Stimulated activated CD4-positive, alpha-beta T cell treated with anti-CD3 and anti-CD28 coated beads, Interleukin-1b, Interleukin-23, amount 100 ng/mL, for 4 hours (primary cell): Measurements from ENCODE around the gene CCDC24.

Experiments
- DNase-seq, 2 donors: peaks; one replicate each; pipeline ENCODE4 v3.0.0-alpha.2; 2020; ENCODE audit warnings: low read depth in 2 of 2

The CCDC24 gene

GRCh38 chr1:43991476-43992231 lies at the start of gene CCDC24:
Gene CCDC24, plus strand, starts transcription at chr1:43991599. Its CDS starts 280 bp downstream, at chr1:43991879.
- peak; percentile 57 to 74 for DNase-seq

- DNase-seq = no peak
These were observed 49.0 kb upstream of the CCDC24 start for GRCh38 chr1:43942411-43942810.

DNA sequence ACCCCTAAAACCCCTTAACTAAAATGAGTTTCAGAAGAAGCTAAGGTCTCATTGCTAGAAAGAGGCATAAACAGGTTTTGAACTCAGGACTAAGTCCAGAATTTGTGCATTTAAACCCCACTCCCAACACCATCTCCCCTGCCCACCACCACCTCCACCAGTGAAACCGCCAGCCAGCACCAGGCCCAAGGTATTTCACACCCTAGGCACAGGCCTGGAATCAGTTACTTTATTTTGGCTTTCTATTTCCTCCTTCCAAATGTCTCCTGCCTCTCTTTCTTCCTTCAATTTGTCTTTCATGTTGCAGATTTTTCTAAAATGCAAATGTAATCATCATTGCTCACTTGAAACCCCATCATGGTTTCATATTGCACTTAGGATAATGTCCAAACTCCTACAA lies 46.5 kb upstream of the CCDC24 start:
- no peak for DNase-seq

GRCh38 chr1:43945674-43946235 lies 45.6 kb upstream of the CCDC24 start:
- no peak for DNase-seq

- DNase-seq = peak; percentile 92
These were observed 45.0 kb upstream of the CCDC24 start, which contains the start of gene IPO13 for GRCh38 chr1:43946236-43947060. Gene IPO13, plus strand, starts transcription at chr1:43946950. Its CDS starts 651 bp downstream, at chr1:43947601.

- DNase-seq = no peak
These were observed 44.1 kb upstream of the CCDC24 start for GRCh38 chr1:43947061-43947873.

GRCh38 chr1:43947874-43948437 lies 43.4 kb upstream of the CCDC24 start:
- no peak for DNase-seq

GRCh38 chr1:43949678-43950077 lies 41.7 kb upstream of the CCDC24 start:
- DNase-seq = no peak

DNA sequence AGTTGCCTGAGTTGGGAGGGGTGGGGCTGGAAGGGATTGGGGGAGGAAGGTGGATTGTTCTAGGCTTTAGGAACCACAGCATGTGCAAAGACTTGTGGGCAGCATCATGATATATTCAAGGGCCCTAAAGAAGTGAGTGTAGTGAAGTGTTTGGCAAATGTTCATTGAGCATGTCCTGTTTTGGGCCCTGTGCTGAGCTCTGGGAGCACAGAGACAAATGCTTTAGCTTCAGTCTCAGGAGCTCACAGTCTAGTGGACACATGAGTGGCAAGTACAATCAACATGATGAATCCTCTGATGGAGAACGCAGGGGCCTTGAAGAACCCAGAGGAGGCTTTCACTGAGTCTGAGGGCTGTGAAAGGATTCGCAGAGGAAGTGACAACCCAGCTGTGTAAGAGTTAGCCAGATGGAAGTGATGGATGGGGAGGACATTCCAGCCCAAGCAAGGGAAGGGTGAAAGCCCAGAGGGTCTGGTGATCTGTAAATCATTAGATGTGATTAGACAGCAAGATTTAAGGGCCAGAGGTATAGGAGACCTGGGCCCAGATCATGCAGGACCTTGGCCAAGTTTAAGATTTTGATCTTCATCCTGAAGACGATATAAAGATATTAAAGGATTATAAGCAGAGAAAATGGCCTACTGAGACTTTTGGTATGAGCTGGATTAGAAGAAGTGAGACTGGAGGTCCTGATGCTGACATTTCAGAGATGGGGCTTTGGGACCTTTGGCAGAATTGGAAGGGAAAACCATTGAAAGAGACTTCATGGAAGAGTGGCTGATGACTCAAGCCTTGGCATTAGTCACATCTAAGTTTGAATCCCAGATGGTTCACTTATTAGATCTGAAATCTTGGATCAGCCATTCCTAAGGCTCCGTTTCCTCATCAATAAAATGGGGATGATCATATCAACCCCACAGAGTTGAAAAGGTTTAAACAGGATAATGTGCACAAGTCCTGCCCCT lies 40.1 kb upstream of the CCDC24 start:
- no peak for DNase-seq

DNA sequence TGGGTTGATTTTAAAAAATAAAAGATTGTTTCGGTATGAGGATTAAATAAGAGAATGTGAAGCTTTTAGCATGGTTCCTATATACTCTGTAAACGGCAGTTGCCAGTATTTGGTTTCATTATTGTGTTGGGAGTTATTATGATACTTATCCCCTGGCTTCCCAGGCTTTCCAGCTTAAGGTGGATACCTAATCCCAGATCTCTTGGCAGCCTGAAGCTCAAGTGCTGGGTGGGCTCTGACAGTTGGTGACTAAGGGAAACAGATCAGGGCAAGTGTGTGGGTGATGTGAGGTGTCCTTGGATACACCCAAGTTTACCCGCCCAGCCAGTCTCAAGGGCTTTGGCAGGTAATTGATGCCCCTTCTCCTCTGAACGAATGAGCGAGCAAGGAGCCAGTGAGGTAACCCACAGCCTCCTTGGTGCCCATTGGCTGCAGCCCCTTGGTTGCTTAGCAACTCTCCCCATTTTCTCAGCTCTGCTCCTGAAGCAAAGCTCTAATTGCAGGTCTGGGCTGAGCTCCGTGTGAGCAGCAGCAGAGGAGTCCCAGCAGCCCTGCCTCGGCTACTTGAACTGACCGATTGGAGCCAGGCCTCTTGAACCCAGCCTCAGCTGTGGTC lies 38.6 kb upstream of the CCDC24 start:
- no peak for DNase-seq

DNA sequence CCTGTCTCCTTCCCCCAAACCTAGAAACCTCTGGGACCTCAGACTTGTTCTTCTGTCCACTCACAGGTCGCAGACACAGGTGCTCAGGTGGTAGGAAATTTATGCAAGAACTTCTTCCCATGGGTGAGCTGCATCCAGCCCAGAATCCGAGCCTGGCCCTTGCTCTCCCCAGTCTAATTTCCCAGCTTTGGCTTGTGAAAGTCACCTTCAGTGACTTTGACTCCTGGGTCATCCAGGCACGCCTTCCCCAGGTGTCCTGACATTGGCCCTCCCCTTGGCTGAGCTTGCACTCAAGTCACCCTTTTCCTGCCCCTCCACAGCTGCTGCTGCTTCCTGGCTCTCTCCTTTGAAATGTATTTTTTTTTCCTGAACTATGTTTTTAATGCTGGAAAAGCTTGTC lies 38.0 kb upstream of the CCDC24 start:
- no peak for DNase-seq

DNA sequence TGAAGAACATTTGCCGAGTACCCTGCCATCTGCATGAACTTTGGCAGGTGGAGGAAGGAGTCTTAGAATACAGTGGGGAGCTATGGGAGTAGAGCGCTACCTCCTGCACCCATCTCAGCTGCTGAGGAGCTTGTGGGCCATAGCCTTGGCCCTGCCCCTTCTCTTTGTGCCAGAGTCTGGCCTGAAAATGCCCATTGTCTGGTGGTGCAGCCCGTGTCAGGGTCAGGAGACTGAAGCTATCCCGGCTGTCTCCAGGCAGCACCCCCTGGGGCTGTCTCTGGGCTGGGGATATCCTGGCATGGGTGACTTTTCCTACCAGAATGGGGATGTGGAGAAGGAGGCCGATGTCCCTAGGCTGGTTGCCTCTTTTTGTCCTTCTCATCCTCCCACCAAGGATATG lies 37.4 kb upstream of the CCDC24 start:
- DNase-seq = no peak

GRCh38 chr1:43956234-43956633 lies 35.2 kb upstream of the CCDC24 start:
- no peak for DNase-seq

DNA sequence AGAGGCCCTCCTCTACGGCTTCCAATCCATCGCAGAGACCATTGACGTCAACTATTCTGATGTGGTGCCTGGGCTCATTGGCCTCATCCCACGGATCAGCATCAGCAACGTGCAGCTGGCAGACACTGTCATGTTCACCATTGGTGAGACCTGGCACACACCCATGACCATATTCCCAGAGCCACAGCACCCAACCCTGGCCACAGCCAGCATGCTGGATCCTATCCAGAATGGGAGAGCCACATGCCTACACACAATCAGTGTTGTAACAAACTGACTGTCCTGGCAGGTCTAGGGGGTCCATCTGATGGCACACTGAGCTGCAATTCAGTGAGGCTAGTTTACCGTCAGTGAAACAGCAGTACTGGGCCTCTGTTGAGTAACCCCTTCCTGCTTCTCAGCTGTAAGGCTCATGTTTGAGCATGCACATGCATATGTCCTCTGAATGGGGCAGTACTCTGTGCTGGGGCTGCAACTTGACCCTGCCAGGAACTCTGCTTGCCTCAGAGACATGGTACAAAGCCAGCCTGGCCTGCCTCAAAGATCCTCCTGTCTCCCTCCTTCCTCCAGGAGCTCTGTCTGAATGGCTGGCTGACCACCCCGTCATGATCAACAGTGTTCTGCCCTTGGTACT lies 33.9 kb upstream of the CCDC24 start:
- DNase-seq = no peak

DNA sequence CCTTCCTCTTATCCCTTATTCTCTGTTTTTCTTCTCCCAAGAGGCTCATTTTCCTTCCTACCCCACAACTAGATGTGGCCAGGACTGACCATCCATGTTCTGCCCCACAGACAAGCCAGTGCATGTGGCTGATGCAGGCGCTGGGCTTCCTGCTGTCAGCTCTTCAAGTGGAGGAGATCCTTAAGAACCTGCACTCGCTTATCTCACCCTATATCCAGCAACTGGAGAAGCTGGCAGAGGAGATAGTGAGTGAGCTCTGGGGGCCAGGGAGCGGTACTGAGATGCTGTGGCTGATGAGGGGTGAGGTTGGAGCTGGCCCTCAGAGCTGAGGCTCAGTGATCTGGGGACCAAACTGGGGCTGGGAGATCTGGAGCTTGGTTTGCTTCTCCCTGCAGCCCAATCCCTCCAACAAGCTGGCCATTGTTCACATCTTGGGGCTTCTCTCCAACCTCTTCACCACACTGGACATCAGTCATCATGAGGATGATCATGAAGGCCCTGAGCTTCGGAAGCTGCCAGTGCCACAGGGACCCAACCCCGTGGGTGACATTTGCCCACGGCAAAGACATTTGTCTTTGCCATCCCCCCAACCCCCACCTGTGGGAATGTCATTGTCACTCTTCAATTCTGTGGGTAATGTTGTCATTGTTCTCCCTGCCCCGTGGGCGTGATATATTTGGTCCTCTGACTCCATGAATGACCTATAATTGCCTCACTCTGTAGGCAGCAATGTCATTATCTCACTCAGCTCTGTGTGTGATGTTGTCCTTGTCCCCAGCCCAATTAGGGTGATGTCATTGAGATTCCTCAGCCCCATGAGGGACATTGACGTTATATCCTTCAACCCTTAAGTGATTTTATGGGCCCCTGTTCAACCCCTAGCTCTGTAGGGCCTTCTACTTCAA lies 32.8 kb upstream of the CCDC24 start:
- no peak for DNase-seq

GRCh38 chr1:43960798-43961197 lies 30.6 kb upstream of the CCDC24 start:
- no peak for DNase-seq

DNA sequence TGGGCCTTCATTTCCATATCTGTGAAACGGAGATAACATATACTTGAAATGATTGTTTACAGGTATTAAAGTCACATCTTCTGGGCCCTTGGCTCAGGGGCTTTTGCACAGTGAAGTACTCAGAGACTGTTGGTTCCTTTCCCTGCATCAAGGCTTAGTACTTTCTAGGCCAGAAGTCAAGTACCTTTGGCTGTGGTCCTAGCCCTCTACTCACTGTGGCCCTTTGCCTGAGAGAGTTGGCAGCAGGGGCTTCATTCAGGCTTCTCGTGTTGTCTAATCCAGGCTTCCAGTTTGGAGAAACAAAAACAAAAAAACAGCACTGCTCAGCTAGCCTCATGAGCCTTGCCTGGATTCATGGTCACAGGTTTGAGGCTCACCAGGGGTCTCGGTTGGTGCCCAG lies 29.7 kb upstream of the CCDC24 start:
- no peak for DNase-seq

DNA sequence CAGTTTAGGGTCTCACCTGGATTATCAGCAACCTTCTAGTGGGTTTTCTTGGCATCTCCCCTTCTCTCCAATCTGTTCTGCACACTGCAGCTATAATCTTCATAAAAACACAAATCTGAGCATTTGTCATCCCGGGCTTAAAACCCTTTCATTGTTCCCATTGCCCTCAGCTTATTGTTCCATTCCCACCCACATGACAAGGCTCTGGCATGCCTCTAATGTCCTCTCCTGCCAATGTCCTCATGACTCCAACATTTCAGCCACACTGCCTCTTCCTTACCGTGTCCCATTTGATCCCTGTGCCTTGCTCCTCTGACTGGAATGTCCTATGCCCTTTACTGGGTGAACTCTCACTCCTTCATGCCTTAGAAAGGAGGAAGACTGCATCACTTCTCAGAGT lies 29.1 kb upstream of the CCDC24 start:
- no peak for DNase-seq
